Thoracic aorta (tissue), 2 donors: ENCODE results near the gene GDPD5. TPM values are rescaled to one million over a fixed set of nuclear protein-coding genes. Genes with fewer than 3 reads are reported as not detected.

Experiments
- ATAC-seq: fragments of 150-250 bp; one replicate; pipeline ENCODE4 v1.8.0; 2017; ENCODE audit warnings: low read depth; ENCODE audit not compliant: insufficient number of reproducible peaks, low FRiP score
- DNase-seq: peaks from one replicate; pipeline ENCODE4 v3.0.0-alpha.2; 2020; ENCODE audit warnings: low spot score
- H3K27ac ChIP-seq, 2 donors: fragments of 200-600 bp; sonication (generic); 1 replicate in 1 of 2; 2 replicates in 1 of 2; pipeline ENCODE4 v1.5.1; 2016; ENCODE audit warnings: mild to moderate bottlenecking in 2 of 2, moderate library complexity in 2 of 2
- H3K27me3 ChIP-seq: fragments of 200-600 bp; sonication (generic); replicated peaks from 2 replicates; pipeline ENCODE4 v1.6.0; 2016; ENCODE audit warnings: mild to moderate bottlenecking; ENCODE audit not compliant: insufficient read depth
- H3K36me3 ChIP-seq: fragments of 200-600 bp; sonication (generic); one replicate; pipeline ENCODE4 v1.5.1; 2016
- H3K4me1 ChIP-seq, 2 donors: fragments of 200-600 bp; sonication (generic); 1 replicate in 1 of 2; 2 replicates in 1 of 2; pipeline versions ENCODE4 v1.5.1 to v1.6.0; 2016; ENCODE audit warnings: low read depth in 2 of 2, mild to moderate bottlenecking in 1 of 2; ENCODE audit not compliant: control insufficient read depth in 1 of 2
- H3K4me3 ChIP-seq: fragments of 200-600 bp; sonication (generic); 2 replicates; pipeline ENCODE4 v1.5.1; 2016; ENCODE audit warnings: mild to moderate bottlenecking
- H3K9me3 ChIP-seq: fragments of 200-600 bp; sonication (generic); 2 replicates; pipeline ENCODE4 v1.5.1; 2016
- total RNA-seq, 2 donors: library from RNA; depleted of rRNA; stranded (reverse); fragments of >200 nt; gene quantifications; one replicate each; pipeline versions ENCODE4 v1.1.0 to v1.2.3, GENCODE V29; 2016
- TF ChIP-seq, protein P1 (sequence below): fragments of 200-600 bp; sonication (generic); IDR thresholded peaks from one replicate; pipeline ENCODE4 v1.5.1; 2019; ENCODE audit warnings: antibody characterized with exemption

Gene GDPD5, protein sequence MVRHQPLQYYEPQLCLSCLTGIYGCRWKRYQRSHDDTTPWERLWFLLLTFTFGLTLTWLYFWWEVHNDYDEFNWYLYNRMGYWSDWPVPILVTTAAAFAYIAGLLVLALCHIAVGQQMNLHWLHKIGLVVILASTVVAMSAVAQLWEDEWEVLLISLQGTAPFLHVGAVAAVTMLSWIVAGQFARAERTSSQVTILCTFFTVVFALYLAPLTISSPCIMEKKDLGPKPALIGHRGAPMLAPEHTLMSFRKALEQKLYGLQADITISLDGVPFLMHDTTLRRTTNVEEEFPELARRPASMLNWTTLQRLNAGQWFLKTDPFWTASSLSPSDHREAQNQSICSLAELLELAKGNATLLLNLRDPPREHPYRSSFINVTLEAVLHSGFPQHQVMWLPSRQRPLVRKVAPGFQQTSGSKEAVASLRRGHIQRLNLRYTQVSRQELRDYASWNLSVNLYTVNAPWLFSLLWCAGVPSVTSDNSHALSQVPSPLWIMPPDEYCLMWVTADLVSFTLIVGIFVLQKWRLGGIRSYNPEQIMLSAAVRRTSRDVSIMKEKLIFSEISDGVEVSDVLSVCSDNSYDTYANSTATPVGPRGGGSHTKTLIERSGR
- total RNA-seq = 10 to 100 TPM; 30.8 to 34.9 TPM

DNA sequence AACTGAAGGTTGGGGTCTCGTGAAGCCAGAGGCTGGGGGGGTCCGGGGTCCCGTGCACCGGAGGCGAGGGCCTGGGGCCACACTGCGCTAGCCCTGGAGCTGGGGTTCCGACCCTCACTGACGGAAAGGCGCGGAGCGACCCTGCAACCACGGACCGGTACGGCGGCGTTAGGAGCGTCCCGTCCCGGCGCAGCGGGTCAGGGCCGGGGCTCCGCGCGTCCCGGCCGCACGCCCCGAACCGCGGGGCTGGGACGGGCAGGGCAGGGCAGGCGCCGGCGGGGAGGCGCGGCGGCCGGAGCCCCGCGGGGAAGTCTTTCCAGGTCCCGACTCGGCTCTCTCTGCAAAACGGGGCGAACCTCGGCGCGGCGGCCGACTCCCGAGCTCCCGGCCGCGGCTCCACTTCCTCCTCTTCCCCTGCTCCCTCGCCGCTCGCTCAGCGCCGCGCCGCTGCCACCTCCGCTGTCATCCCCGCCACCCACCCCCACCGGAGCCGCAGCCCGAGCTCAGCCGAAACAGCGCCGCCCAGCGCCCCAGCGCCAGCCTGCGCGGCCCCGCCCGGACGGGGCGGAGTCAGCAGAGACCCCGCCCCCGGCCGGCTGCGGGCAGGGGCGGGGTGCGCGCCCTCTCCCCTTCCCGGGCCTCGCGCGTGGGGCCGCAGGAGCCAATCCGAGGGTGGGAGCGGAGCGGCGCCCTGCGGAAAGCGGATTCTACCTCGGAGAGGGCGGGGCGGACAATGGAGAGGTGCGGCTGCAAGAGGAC is at the start of gene GDPD5:
TSS of gene GDPD5 (minus strand) at position 509 of the 759 bp plus-strand sequence. CDS start 48,206 bp downstream, outside the sequence.
- ATAC-seq (peak; percentile 67), DNase-seq (peak; percentile 43)
- Histone ChIP-seq H3K9me3 (no peaks in the 10 kb centered on the region), H3K4me3 (peak within 1 kb of the TSS; percentile 85), H3K27ac (peak within 1 kb of the TSS; percentile 21 to 34), H3K27me3 (no peaks in the 10 kb centered on the region), H3K36me3 (no peaks in the 10 kb centered on the region), H3K4me1 (peaks cover 3 to 38% of the 10 kb centered on the region in 2 donors)
- TF ChIP-seq, protein P1, sequence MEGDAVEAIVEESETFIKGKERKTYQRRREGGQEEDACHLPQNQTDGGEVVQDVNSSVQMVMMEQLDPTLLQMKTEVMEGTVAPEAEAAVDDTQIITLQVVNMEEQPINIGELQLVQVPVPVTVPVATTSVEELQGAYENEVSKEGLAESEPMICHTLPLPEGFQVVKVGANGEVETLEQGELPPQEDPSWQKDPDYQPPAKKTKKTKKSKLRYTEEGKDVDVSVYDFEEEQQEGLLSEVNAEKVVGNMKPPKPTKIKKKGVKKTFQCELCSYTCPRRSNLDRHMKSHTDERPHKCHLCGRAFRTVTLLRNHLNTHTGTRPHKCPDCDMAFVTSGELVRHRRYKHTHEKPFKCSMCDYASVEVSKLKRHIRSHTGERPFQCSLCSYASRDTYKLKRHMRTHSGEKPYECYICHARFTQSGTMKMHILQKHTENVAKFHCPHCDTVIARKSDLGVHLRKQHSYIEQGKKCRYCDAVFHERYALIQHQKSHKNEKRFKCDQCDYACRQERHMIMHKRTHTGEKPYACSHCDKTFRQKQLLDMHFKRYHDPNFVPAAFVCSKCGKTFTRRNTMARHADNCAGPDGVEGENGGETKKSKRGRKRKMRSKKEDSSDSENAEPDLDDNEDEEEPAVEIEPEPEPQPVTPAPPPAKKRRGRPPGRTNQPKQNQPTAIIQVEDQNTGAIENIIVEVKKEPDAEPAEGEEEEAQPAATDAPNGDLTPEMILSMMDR = peak; percentile 31

DNA sequence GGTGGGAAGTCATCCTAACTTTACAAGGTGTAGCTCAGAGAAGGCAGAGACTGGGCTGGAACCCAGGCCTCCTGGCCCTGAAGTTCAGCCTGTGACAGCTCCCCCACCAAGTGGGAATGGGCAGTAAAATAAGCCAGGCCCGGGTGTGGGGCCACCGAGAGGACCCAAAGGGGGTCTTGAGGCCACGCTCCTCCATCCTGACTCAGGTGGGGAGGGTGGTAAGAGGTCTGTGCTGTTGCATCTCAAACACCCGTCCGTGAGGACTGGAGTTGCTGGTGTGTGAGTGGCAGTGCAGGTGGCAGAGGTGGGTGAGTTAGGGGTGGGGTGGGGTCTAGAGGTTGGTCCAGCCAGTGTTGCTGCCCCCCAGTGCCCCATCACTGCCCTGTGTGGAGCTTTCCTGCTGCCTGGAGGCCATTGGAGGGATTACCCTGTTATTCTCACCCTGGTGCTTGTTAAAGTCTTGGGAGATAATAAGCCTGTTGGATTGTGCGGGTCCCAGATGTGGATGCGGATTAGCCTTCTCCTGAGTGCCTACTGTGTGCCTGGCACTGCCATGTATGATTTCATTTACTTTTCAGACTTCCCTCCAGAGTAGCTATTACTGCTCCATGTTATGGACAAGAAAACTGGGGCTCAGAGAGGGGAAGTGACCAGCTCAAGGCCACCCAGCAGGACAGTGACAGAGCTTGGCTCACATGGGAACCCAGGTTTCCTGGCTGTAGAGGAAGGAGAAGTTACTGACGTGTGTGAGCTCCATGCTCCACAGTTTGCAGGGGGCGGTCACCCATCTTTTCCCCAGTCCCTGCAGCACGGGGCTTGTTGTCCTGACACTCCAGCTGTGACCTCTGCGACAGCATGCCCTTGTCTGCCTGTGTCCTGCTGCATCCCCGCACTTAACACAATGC is 49.2 kb upstream of the GDPD5 start:
- Histone ChIP-seq H3K27me3 (no peaks in the 10 kb centered on the region), H3K4me1 (peaks cover 3 to 16% of the 10 kb centered on the region in 2 donors), H3K27ac (peak overlapping the region in 1 of 2 donors; percentile 15), H3K9me3 (no peaks in the 10 kb centered on the region), H3K4me3 (no peak overlapping the region), H3K36me3 (peaks cover 37% of the 10 kb centered on the region)
- no peak for DNase-seq
- no peak for ATAC-seq
- TF ChIP-seq, protein P1 = peak; percentile 17

DNA sequence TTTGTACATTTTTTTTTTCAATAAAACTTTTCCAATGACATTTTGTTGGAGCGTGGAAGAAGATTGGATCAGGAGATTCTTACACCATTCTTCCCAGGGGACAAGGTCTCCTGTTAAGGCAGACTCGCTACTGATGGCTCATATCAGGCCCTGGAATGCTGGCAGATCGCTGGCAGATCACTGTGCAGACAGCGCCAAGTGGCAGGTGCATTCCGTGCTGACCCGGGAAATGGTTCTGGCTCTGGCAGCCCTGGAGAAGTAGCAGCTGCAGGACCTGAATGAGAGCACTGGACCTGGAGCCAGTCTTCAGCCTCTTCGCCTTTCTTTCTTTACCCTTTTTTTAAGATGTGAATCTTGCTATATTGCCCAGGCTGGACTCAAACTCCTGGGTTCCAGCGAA is 47.0 kb upstream of the GDPD5 start:
- Histone ChIP-seq H3K36me3 (peaks cover 56% of the 10 kb centered on the region), H3K27ac (no peak overlapping the region), H3K27me3 (no peaks in the 10 kb centered on the region), H3K4me3 (no peak overlapping the region), H3K9me3 (no peaks in the 10 kb centered on the region), H3K4me1 (peaks cover 7 to 24% of the 10 kb centered on the region in 2 donors)
- ATAC-seq (no peak), DNase-seq (no peak)
- TF ChIP-seq, protein P1 = no peak

DNA sequence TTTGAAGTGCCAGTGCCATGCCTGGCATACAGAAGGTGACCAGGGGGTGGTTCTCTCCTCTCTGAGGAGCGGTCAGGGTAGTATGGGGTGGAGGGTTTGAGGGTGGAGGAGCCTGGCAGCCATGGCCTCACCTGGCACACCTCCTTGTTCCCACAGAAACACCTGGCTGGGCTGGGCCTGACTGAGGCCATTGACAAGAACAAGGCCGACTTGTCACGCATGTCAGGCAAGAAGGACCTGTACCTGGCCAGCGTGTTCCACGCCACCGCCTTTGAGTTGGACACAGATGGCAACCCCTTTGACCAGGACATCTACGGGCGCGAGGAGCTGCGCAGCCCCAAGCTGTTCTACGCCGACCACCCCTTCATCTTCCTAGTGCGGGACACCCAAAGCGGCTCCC is 45.9 kb upstream of the GDPD5 start:
- H3K27ac ChIP-seq = no peak overlapping the region
- TF ChIP-seq, protein P1 = no peak
- ATAC-seq (no peak), DNase-seq (no peak)
- peaks cover 11 to 31% of the 10 kb centered on the region in 2 donors for H3K4me1 ChIP-seq
- H3K27me3 ChIP-seq = no peaks in the 10 kb centered on the region
- H3K36me3 ChIP-seq = peaks cover 67% of the 10 kb centered on the region
- H3K4me3 ChIP-seq = no peak overlapping the region
- no peaks in the 10 kb centered on the region for H3K9me3 ChIP-seq
